IPS DF 6.9 (cell line): Measurements from ENCODE around the gene HELZ.
"Not testable (repeated sequence)": the region's sequence is repeated elsewhere in the genome, so short reads cannot be mapped to it uniquely, and the experiment has no call there.

ENCODE experiments used
- DNase-seq: peaks from one replicate; pipeline ENCODE4 v3.0.0-alpha.2; 2013; ENCODE audit warnings: low read depth, low spot score
- H3K27ac ChIP-seq: one replicate; pipeline ENCODE4 v1.5.1; 2013; ENCODE audit warnings: low read length, control low read depth
- H3K27me3 ChIP-seq: 2 replicates; pipeline ENCODE4 v1.6.1; 2013; ENCODE audit warnings: mild to moderate bottlenecking, low read length; ENCODE audit not compliant: control insufficient read depth, insufficient read depth
- H3K36me3 ChIP-seq: 2 replicates; pipeline ENCODE4 v1.6.1; 2013; ENCODE audit warnings: low read length; ENCODE audit not compliant: control insufficient read depth, insufficient read depth
- H3K4me1 ChIP-seq: 2 replicates; pipeline ENCODE4 v1.6.1; 2013; ENCODE audit warnings: low read length; ENCODE audit not compliant: control insufficient read depth, insufficient read depth
- H3K4me3 ChIP-seq: 2 replicates; pipeline ENCODE4 v1.5.1; 2013; ENCODE audit warnings: mild to moderate bottlenecking, low read length
- H3K9me3 ChIP-seq: 2 replicates; pipeline ENCODE4 v1.6.1; 2013; ENCODE audit warnings: low read length, inconsistent platforms; ENCODE audit not compliant: control insufficient read depth, insufficient read depth
- WGBS: extraction: QIAGEN DNeasy Blood & Tissue Kit; methylation state at CpG from one replicate; pipeline ENCODE4 v1.1.7; 2013; ENCODE audit warnings: mixed read lengths, missing lambda C conversion rate; ENCODE audit not compliant: insufficient read length, insufficient coverage; 5-methylcytosine and 5-hydroxymethylcytosine counted together

Gene HELZ

DNA sequence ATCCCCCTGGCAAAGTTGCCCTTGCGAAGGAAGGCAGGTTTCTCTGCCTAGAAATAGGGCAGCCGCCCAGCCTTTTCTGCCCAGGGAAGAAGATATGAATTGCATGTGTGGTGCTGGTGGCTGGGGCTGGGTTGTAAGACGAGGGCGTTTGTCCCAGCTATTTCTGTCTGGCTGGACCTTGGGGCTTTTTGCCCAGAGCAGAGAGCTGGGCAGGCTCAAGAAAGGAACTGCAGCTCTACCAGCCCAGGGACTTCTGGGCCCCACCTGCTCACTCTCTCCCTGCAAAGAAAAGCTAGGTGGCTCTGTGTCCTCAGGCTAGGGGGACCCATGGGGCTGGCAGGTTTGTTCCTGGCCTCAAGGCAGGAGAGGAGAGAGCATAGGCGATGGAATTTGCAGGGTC, 200.1 kb downstream of the HELZ start:
- Histone ChIP-seq H3K4me1 (no peaks in the 10 kb centered on the region), H3K27ac (no peak overlapping the region), H3K4me3 (no peak overlapping the region), H3K9me3 (peaks cover 3% of the 10 kb centered on the region), H3K36me3 (no peaks in the 10 kb centered on the region; the same call in 1 of the 2 replicates), H3K27me3 (no peaks in the 10 kb centered on the region)
- no CpG with 5 or more reads among the region's 5 CpGs for WGBS
- DNase-seq: no peak

GRCh38 chr17:67044016-67044772, 200.8 kb downstream of the HELZ start, which contains the start of gene CACNG1:
TSS of gene CACNG1 (plus strand) at chr17:67044554. CDS start at chr17:67044661, 107 bp downstream.
- Histone ChIP-seq H3K27me3 (no peaks in the 10 kb centered on the region), H3K4me3 (no peak within 1 kb of the TSS), H3K4me1 (no peaks in the 10 kb centered on the region), H3K27ac (no peak within 1 kb of the TSS), H3K9me3 (peaks cover 1% of the 10 kb centered on the region; the same call in 1 of the 2 replicates), H3K36me3 (no peaks in the 10 kb centered on the region; the same call in 1 of the 2 replicates)
- DNase-seq: no peak
- WGBS: no CpG with 5 or more reads among the region's 32 CpGs

- H3K27me3 ChIP-seq: no peaks in the 10 kb centered on the region
- no peaks in the 10 kb centered on the region; the same call in 1 of the 2 replicates for H3K36me3 ChIP-seq
- WGBS: 100% methylated on average over 1 of the region's 12 CpGs
- H3K9me3 ChIP-seq: peaks cover 1% of the 10 kb centered on the region; the same call in 1 of the 2 replicates
- H3K27ac ChIP-seq: no peak overlapping the region
- DNase-seq: no peak
- no peaks in the 10 kb centered on the region for H3K4me1 ChIP-seq
- H3K4me3 ChIP-seq: no peak overlapping the region
Observed at GRCh38 chr17:67043283-67043682, 201.7 kb downstream of the HELZ start.

DNA sequence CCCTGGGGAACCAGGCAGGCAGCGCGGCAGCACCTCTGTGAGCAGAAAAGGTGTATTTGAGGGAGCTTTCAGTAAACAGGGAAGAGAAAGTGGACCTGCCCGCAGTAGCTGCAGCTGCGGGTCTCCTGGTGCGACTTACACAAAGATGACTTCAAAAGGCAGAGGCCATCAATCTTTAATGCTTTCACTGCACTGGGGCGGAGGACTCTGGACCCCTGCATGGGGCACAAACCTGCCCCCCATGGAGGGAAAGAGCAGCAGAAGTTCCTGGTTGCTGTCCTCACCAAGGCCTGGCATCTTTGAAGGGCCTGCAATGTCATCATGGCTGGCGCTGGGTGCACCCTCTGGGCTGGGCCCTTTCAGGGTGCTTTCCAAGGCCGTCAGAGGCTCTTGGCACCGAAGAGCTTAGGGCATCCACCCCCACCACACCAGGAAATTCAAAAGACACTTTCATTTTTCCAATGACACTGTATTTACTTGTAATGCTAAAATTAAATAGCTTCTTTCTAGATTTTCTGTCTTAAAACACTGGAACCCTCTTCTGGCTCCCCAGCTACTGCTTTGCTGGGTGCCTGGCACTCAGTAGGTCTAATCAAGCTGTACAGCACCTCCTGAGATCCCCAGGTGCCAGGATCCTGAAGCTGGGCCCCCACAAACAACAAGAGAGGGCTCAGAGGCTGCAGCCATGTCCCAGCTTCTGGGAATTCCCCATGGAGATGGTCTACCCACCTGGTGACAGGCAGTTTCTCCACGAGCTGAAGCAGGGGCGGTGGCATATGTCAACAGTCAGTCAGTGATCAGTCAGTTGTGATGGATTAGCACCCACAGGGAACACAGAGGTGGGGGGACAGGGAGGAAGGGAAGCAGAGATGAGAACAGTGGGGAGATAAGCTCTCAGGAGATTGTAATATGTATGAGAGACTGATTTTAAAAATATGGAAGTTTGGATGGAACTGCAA, 202.8 kb downstream of the HELZ start:
- Histone ChIP-seq H3K36me3 (no peaks in the 10 kb centered on the region; the same call in 1 of the 2 replicates), H3K4me3 (no peak overlapping the region), H3K27ac (no peak overlapping the region), H3K27me3 (no peaks in the 10 kb centered on the region), H3K4me1 (no peaks in the 10 kb centered on the region), H3K9me3 (no peaks in the 10 kb centered on the region)
- WGBS: no CpG with 5 or more reads among the region's 11 CpGs
- DNase-seq: no peak

GRCh38 chr17:67041531-67041930, 203.5 kb downstream of the HELZ start:
- no peaks in the 10 kb centered on the region for H3K9me3 ChIP-seq
- no peaks in the 10 kb centered on the region for H3K27me3 ChIP-seq
- DNase-seq: no peak
- no CpG with 5 or more reads among the region's 7 CpGs for WGBS
- no peak overlapping the region for H3K4me3 ChIP-seq
- H3K27ac ChIP-seq: no peak overlapping the region
- H3K36me3 ChIP-seq: no peaks in the 10 kb centered on the region; the same call in 1 of the 2 replicates
- H3K4me1 ChIP-seq: no peaks in the 10 kb centered on the region

DNA sequence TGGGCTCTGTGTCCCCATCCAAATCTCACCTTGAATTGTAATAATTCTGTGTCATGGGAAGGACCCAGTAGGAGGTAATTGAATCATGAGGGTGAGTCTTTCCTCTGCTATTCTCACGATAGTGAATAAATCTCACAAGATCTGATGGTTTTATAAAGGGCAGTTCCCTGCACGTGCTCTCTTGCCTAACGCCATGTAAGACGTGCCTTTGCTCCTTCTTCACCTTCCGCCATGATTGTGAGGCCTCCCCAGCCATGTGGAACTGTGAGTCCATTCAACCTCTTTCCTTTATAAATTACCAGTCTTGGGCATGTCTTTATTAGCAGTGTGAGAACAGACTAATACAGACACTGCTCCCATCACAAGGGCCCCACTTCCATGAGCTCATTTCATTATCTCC, 203.9 kb downstream of the HELZ start:
- not testable (repeated sequence) for DNase-seq, H3K4me1 ChIP-seq, H3K27me3 ChIP-seq, H3K36me3 ChIP-seq, H3K4me3 ChIP-seq, H3K27ac ChIP-seq, H3K9me3 ChIP-seq
- no CpG with 5 or more reads among the region's 5 CpGs for WGBS

GRCh38 chr17:67040652-67041051, 204.3 kb downstream of the HELZ start:
- H3K9me3 ChIP-seq: no peaks in the 10 kb centered on the region
- no peak for DNase-seq
- no peak overlapping the region for H3K4me3 ChIP-seq
- no peak overlapping the region for H3K27ac ChIP-seq
- no peaks in the 10 kb centered on the region for H3K4me1 ChIP-seq
- H3K27me3 ChIP-seq: no peaks in the 10 kb centered on the region
- H3K36me3 ChIP-seq: no peaks in the 10 kb centered on the region; the same call in 1 of the 2 replicates
- WGBS: no CpG with 5 or more reads among the region's 6 CpGs

DNA sequence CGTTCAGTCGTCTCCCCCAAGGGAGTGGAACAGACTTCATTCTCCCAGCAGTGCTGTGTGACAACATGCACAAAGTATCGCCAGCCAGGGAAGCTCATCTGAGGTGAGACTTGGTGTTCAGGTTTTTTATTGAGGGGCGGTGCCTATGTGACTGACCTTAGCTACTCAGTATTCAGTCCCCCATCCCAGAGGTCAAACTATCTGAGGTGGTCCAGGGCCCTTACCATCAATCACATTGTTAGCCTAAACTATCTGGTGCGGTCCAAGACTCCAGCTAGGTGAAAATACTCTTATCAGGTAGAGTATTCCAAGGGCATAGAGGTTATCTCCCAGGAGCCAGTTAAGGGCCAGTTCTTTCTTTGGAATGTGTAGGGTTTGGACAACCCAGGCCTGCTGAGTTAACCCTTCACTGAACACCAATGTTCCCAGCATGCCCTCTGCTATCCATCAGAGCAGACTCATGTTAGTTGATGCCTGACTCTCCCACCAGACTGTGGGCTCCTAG, 206.1 kb downstream of the HELZ start:
- no CpG with 5 or more reads among the region's 5 CpGs for WGBS
- no peaks in the 10 kb centered on the region for H3K36me3 ChIP-seq
- no peak overlapping the region for H3K27ac ChIP-seq
- no peaks in the 10 kb centered on the region for H3K4me1 ChIP-seq
- no peaks in the 10 kb centered on the region for H3K27me3 ChIP-seq
- DNase-seq: no peak
- H3K9me3 ChIP-seq: no peaks in the 10 kb centered on the region
- no peak overlapping the region for H3K4me3 ChIP-seq

DNA sequence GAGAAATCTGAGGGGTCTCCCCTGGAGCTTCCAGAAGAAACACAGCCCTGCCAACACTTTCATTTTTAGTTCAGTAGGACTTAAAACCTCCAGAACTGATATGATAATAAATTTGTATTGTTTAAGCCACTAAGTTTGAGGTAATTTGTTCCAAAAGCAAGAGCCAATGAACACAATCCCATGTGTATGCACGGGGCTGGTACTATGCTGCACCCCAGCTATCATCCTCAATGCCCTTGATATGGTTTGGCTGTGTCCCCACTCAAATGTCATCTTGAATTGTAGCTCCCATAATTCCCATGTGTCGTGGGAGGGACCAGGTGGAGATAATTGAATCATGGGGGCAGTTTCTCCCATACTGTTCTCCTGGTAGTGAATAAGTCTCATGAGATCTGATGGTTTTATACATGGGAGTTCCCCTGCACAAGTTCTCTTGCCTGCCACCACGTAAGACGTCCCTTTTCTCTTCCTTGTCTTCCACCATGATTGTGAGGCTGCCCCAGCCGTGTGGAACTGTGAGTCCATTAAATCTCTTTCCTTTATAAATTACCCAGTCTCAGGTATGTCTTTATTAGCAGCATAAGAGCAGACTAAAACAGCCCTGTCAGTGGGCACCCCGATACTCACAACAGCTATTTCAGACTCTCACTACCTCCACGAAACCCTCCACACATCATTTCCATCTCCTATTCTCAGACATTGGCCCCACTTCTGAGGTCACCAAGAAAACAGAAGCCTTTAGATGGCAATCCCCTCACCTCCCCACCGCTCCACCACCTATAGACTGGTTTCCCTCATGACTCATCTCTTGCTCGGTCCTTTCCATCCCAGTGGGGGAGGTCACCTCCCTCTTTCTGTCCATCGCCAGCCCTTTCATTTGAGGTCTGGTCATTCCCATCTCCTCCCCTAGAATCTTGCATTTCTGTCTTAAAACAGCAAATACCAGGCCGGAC, 209.6 kb downstream of the HELZ start:
- DNase-seq: no peak
- no peak overlapping the region for H3K4me3 ChIP-seq

More for the DNA sequence above, 209.6 kb downstream of the HELZ start:
- Histone ChIP-seq H3K27ac (no peak overlapping the region), H3K4me1 (no peaks in the 10 kb centered on the region), H3K36me3 (no peaks in the 10 kb centered on the region), H3K27me3 (no peaks in the 10 kb centered on the region), H3K9me3 (no peaks in the 10 kb centered on the region)
- 100% methylated on average over 1 of the region's 11 CpGs for WGBS
